ENCODE results near the gene SLC17A1.
"Not testable (repeated sequence)": the region's sequence is repeated elsewhere in the genome, so short reads cannot be mapped to it uniquely, and the experiment has no call there.

SLC17A1 gene

DNA sequence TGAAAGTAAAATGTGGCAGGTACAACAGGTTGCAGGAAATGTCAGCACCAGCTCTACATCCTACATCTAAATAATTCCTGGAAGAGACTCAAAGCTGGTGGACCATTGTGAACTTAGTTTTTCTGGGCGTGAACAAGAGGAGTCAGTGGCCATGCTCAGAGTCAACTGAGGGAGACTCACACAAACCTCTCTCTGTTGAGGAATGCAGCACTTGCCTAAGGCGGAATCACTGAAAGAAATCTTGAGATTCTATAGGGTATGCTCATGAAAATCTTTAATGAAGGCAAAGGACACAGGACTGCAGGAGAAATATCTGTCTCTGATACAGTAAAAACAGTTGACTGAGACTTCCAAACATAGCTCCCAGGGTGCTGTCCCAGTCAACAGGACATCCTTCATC, 54.8 kb downstream of the SLC17A1 start:
- DNase-seq, result no peak
- intact Hi-C loops (cut with DNase I), result no loop called here

DNA sequence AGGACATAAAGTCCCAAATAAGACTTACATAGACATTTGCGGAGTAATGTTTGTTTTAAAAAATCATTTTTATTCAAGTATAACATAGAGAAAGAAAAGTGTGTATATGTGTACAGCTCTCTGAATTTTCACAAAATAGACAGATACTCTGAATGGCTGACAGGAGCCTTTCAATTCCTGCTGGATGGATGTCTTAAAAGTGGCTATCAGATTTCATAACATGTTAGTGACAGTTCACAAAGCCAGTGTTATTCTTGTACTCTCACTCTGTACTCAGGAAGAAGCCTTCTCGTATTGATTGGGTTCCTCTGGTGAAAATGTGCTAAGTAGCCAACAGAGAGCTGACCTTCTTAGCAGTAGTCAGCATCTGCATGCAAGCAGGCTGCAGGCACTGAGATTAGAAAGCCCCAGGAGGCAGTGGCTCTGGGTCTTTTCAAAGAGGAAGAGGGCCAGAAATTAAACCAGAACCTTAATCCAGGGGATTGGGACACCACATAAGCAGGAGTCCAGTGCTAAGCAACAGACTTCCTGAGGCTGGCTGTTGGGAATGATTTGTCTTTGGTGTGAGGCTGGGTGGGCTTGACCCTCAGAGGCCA, 57.6 kb downstream of the SLC17A1 start:
- intact Hi-C loops (cut with DNase I), result no loop called here
- no peak for DNase-seq

- DNase-seq, result no peak
Measured at GRCh38 chr6:25769983-25770382, 61.9 kb downstream of the SLC17A1 start.

DNA sequence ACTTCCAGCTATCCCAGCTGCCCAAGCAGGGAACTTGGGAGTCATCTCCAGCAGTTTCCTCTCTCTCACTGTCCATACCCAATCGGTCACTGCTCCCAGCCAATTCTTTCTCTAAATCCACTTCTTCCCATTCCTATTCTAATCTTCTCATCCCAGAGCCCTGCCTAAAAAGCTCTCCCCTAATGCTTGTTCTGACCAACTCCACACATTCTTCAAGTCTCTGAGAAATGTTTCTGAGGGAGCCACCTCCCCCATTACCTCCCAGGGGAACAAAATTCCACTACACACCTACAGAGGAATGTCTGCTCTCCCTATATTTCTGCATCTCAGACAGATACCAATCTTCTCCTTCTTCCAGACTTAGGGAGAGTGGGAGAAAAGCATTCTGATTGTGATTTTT, 63.3 kb downstream of the SLC17A1 start:
- intact Hi-C loops (cut with DNase I), result no loop called here
- DNase-seq, result no peak

More at GRCh38 chr6:25769983-25770382, 61.9 kb downstream of the SLC17A1 start:
- intact Hi-C loops (cut with DNase I), result no loop called here

GRCh38 chr6:25764611-25765010, 67.2 kb downstream of the SLC17A1 start:
- DNase-seq, result no peak
- intact Hi-C loops (cut with DNase I), result no loop called here

GRCh38 chr6:25757936-25758642, 73.8 kb downstream of the SLC17A1 start:
- intact Hi-C loops (cut with DNase I), result no loop called here
- DNase-seq, result no peak

- intact Hi-C loops (cut with DNase I), result no loop called here
- DNase-seq, result no peak
Measured at GRCh38 chr6:25756382-25757363, 75.2 kb downstream of the SLC17A1 start.

GRCh38 chr6:25755483-25755882, 76.4 kb downstream of the SLC17A1 start:
- intact Hi-C loops (cut with DNase I), result no loop called here
- DNase-seq, result no peak

DNA sequence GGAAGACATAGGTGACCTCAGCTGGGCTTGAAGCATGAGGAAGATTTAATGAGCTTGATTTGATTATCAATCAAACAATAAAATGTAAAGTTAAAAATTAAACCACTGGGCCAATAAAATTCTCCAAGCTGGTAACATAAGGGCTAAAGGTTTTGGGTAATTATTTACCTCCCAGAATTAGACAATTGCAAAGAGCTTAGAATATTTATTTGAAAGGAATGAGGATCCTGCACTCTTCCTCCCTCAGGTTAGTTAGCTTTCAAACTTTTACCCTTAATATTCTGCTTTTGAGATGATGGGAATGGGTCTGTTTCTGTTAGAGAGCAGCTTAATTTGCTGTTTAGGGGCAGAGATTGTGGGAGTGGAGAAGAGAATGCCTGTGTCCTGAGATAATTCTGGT, 77.3 kb downstream of the SLC17A1 start, which contains the start of gene SLC17A4:
Gene SLC17A4 (plus strand): TSS at position 208 of the 400 bp plus-strand sequence. CDS start 7,221 bp downstream, outside the sequence.
- intact Hi-C loops (cut with DNase I), result no loop called here
- DNase-seq, result no peak

GRCh38 chr6:25753079-25753478, 78.8 kb downstream of the SLC17A1 start:
- no peak for DNase-seq

GRCh38 chr6:25750906-25751305, 80.9 kb downstream of the SLC17A1 start:
- peak in 6 of 42 donors; percentile 6 to 37 (median 18) for DNase-seq
- intact Hi-C loops (cut with DNase I), result no loop called here

More at GRCh38 chr6:25753079-25753478, 78.8 kb downstream of the SLC17A1 start:
- intact Hi-C loops (cut with DNase I), result no loop called here

GRCh38 chr6:25749837-25750236, 82.0 kb downstream of the SLC17A1 start:
- DNase-seq, result no peak
- intact Hi-C loops (cut with DNase I), result no loop called here

GRCh38 chr6:25748601-25749517, 83.0 kb downstream of the SLC17A1 start:
- not testable (repeated sequence) for DNase-seq

GRCh38 chr6:25748049-25748448, 83.8 kb downstream of the SLC17A1 start:
- intact Hi-C loops (cut with DNase I), result no loop called here
- DNase-seq, result no peak

More at GRCh38 chr6:25748601-25749517, 83.0 kb downstream of the SLC17A1 start:
- intact Hi-C loops (cut with DNase I), result not testable (repeated sequence)

GRCh38 chr6:25747477-25747876, 84.4 kb downstream of the SLC17A1 start:
- DNase-seq, result no peak
- intact Hi-C loops (cut with DNase I), result no loop called here

DNA sequence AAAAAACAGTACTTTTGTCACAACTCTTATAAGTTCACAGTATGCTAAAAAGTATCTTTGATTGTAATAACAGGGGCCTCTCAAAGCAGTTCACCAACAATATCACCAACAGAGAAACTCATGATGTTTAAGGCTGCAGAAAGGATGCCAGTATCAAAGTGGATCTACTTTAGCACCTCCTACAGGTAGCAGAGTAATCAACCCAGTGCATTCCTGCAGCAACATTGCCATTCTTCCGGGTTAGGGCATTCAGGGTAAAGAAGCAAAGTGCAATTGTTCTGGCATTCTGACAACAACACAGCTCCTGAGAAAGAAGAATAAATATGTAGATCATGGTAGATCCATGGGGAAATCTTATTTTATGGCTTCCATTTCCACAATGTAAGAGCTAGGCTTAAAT, 84.9 kb downstream of the SLC17A1 start:
- intact Hi-C loops (cut with DNase I), result no loop called here
- no peak for DNase-seq

GRCh38 chr6:25745836-25746235, 86.0 kb downstream of the SLC17A1 start:
- DNase-seq, result no peak
- intact Hi-C loops (cut with DNase I), result no loop called here

- no peak for DNase-seq
- intact Hi-C loops (cut with DNase I), result no loop called here
Measured at GRCh38 chr6:25743868-25744267, 88.0 kb downstream of the SLC17A1 start.

DNA sequence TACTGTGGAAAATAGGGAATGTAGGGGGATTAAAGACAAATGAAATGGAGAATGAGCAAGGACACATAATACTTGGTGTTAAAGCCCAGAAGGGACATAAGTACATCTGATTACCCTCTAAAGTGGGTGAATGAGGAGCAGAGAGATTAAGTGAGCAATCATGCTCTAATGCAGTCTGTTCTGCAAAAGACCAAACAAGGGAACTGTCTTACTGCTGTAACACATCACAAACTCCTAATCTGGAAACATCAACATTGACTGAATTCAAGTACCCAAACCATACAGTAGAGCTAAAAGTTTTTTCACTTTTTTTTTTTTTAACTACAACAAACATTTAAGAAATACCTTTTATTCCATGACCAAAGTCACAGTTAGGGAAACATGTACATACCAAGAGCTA, 96.6 kb downstream of the SLC17A1 start:
- intact Hi-C loops (cut with DNase I), result no loop called here
- no peak for DNase-seq
